Neural cell (in vitro differentiated cells): ENCODE results near the gene SP6. TPM values are rescaled to one million over a fixed set of nuclear protein-coding genes. Genes with fewer than 3 reads are reported as not detected.

Experiments used
- H2AFZ ChIP-seq: fragments of 200-600, 300-800 bp; sonication (generic), shearing (Covaris generic); 2 replicates; pipeline ENCODE4 v1.6.0; 2014; ENCODE audit warnings: low read depth, mild to moderate bottlenecking, antibody characterized with exemption, low read length, moderate library complexity
- H3F3A ChIP-seq: fragments of 200-600 bp; shearing (Covaris generic); 2 replicates; pipeline ENCODE4 v1.6.1; 2016; ENCODE audit warnings: mild to moderate bottlenecking, moderate library complexity, mixed read lengths, antibody characterized with exemption, low read length; ENCODE audit not compliant: insufficient read depth, poor library complexity, severe bottlenecking
- H3K27ac ChIP-seq: fragments of 200-600, 300-800 bp; sonication (generic), shearing (Covaris generic); 2 replicates; pipeline ENCODE4 v1.5.1; 2014; ENCODE audit warnings: mild to moderate bottlenecking, low read length, moderate library complexity
- H3K27me3 ChIP-seq: fragments of 300-800, 200-600 bp; sonication (generic), shearing (Covaris generic); 2 replicates; pipeline ENCODE4 v1.6.0; 2014; ENCODE audit warnings: mild to moderate bottlenecking, low read depth, low read length, moderate library complexity; ENCODE audit not compliant: insufficient read depth
- H3K36me3 ChIP-seq: fragments of 300-800, 200-600 bp; sonication (generic), shearing (Covaris generic); 2 replicates; pipeline ENCODE4 v1.5.1; 2014; ENCODE audit warnings: mild to moderate bottlenecking, antibody characterized with exemption, low read length, moderate library complexity; ENCODE audit not compliant: insufficient read depth
- H3K4me2 ChIP-seq: fragments of 300-800, 200-600 bp; sonication (generic), shearing (Covaris generic); 2 replicates; pipeline ENCODE4 v1.6.0; 2014; ENCODE audit warnings: mild to moderate bottlenecking, low read length
- H3K4me3 ChIP-seq: fragments of 300-800, 200-600 bp; sonication (generic), shearing (Covaris generic); 2 replicates; pipeline ENCODE4 v1.5.1; 2014; ENCODE audit warnings: mild to moderate bottlenecking, low read length, moderate library complexity
- H3K79me2 ChIP-seq: fragments of 200-600 bp; shearing (Covaris generic); replicated peaks from 2 replicates; pipeline ENCODE4 v1.6.0; 2014; ENCODE audit warnings: mild to moderate bottlenecking, low read length, moderate library complexity; ENCODE audit not compliant: insufficient read depth
- H3K9ac ChIP-seq: fragments of 300-800, 200-600 bp; sonication (generic), shearing (Covaris generic); 2 replicates; pipeline ENCODE4 v1.6.1; 2016; ENCODE audit warnings: mild to moderate bottlenecking, low read length, mixed read lengths
- H3K9me2 ChIP-seq: fragments of 200-600 bp; shearing (Covaris generic); 2 replicates; pipeline ENCODE4 v1.6.1; 2016; ENCODE audit warnings: mild to moderate bottlenecking, low read length, mixed read lengths; ENCODE audit not compliant: insufficient read depth
- H3K9me3 ChIP-seq: fragments of 200-600, 300-800 bp; sonication (generic), shearing (Covaris generic); 2 replicates; pipeline ENCODE4 v1.6.1; 2016; ENCODE audit warnings: mild to moderate bottlenecking, mixed run types, low read length, moderate library complexity, mixed read lengths
- H4K20me1 ChIP-seq: fragments of 200-600 bp; shearing (Covaris generic); 2 replicates; pipeline ENCODE4 v1.6.1; 2016; ENCODE audit warnings: mild to moderate bottlenecking, mixed run types; ENCODE audit not compliant: insufficient read depth
- EP300 ChIP-seq: fragments of 450-650 bp; conservative IDR thresholded peaks from 2 replicates; pipeline ENCODE4 v1.6.1; 2014; ENCODE audit warnings: antibody characterized with exemption, mild to moderate bottlenecking, moderate library complexity; ENCODE audit not compliant: poor library complexity, severe bottlenecking
- EZH2 ChIP-seq: fragments of 200-600, 300-800 bp; shearing (Covaris generic), sonication (generic); IDR thresholded peaks from 2 replicates; pipeline ENCODE4 v1.6.1; 2014; ENCODE audit warnings: antibody characterized with exemption, low read length, borderline replicate concordance, mild to moderate bottlenecking; ENCODE audit not compliant: insufficient read depth, poor library complexity, severe bottlenecking
- MXI1 ChIP-seq: fragments of 450-650 bp; conservative IDR thresholded peaks from 2 replicates; pipeline ENCODE4 v1.6.1; 2014; ENCODE audit warnings: antibody characterized with exemption, mild to moderate bottlenecking; ENCODE audit not compliant: poor library complexity, severe bottlenecking
- POLR2AphosphoS5 ChIP-seq: IDR thresholded peaks from 2 replicates; pipeline ENCODE4 v1.6.1; 2012
- RAD21 ChIP-seq: fragments of 450-650 bp; conservative IDR thresholded peaks from 2 replicates; pipeline ENCODE4 v1.6.1; 2014; ENCODE audit warnings: antibody characterized with exemption, mild to moderate bottlenecking, moderate library complexity
- SMC3 ChIP-seq: fragments of 450-650 bp; conservative IDR thresholded peaks from 2 replicates; pipeline ENCODE4 v1.6.1; 2014; ENCODE audit warnings: antibody characterized with exemption, mild to moderate bottlenecking, moderate library complexity; ENCODE audit not compliant: poor library complexity
- TAF1 ChIP-seq: IDR thresholded peaks from 2 replicates; pipeline ENCODE4 v1.6.1; 2012; ENCODE audit warnings: low read depth
- polyA plus RNA-seq: library from polyadenylated mRNA; depleted of rRNA; stranded (reverse); fragments of >200 nt; gene quantifications from 2 replicates; pipeline ENCODE4 v1.2.3, GENCODE V29; 2014
- TF ChIP-seq, protein P1 (sequence below): fragments of 450-650 bp; IDR thresholded peaks from 2 replicates; pipeline ENCODE4 v1.5.1; 2014; ENCODE audit warnings: antibody characterized with exemption, mild to moderate bottlenecking, moderate library complexity; ENCODE audit not compliant: poor library complexity, severe bottlenecking
- TF ChIP-seq, protein P2 (sequence below): IDR thresholded peaks from 2 replicates; pipeline ENCODE4 v1.6.1; 2012; ENCODE audit warnings: borderline replicate concordance

Gene SP6
- polyA plus RNA-seq, 1 donor from 2014 or later, result 0.42 TPM

DNA sequence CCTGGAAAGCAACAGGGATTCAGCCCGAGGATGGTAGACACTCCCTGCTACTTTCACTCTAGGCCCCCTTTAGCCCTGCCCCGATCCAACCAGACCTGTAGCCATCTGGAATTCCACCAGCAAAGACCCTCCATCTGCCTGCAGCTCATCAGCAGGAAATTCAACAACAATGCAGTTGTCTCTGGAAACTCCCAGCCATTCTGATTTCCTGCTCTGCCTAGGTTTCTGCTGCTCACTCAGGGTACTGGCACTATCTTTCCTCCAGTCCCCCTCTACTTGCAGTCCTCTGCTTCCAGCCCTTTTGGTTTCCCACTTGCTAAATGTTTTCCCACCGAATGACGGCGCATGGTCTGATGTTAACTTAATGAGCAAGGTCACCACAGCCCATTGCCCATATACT is 2.7 kb upstream of the SP6 start:
- Histone ChIP-seq H3F3A (no peaks in the 10 kb centered on the region), H3K4me2 (no peak overlapping the region), H3K27me3 (peaks cover 85% of the 10 kb centered on the region)

DNA sequence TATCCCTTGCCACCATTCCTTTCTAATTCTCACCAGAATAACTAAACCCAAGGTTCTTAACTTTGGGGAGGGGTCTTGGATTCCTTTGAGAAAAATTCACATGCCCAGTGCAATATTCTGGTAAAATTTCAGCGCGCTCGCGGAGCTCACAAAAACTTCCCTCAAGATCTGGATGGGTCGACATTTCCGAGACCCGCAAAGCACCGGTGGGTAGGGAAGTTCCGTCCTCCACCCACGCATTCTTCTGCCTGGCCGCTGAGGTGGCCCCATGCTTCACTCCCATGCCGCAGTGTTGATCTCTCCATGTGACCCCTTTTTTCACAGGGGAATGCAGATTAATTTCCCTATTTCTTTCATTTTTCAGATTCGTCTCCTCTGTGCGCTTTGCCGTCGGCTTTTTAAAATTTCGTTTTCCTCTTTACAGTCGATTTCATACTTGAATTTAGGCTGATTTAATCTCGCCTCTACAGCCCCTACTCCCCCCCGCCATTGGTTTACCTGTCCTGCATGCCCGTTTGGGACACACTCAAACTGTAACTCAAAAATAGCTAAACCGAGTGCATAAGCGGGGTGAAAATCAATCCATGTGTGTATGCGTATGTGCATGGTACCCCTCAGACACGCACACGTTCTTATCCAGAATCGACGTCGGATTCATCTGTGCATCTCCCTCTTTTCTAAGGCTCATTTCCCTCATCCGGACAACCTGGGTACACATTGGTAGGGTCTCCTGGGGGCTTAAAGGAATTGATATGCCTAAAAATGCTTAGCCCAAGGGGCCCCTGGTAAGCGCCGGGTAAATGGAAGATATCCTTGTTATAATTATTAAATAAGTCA is 1.4 kb upstream of the SP6 start:
- Histone ChIP-seq H4K20me1 (no peaks in the 10 kb centered on the region), H3K79me2 (no peaks in the 10 kb centered on the region), H3K4me2 (no peak overlapping the region), H3K27ac (no peak overlapping the region), H3F3A (no peaks in the 10 kb centered on the region), H2AFZ (no peak overlapping the region), H3K36me3 (no peaks in the 10 kb centered on the region), H3K27me3 (peaks cover 98% of the 10 kb centered on the region), H3K9me2 (no peaks in the 10 kb centered on the region), H3K4me3 (no peak overlapping the region), H3K9me3 (no peaks in the 10 kb centered on the region), H3K9ac (no peak overlapping the region)
- TF ChIP-seq POLR2AphosphoS5 (peak; percentile 86), RAD21 (no peak), EP300 (no peak)
- TF ChIP-seq, protein P1, sequence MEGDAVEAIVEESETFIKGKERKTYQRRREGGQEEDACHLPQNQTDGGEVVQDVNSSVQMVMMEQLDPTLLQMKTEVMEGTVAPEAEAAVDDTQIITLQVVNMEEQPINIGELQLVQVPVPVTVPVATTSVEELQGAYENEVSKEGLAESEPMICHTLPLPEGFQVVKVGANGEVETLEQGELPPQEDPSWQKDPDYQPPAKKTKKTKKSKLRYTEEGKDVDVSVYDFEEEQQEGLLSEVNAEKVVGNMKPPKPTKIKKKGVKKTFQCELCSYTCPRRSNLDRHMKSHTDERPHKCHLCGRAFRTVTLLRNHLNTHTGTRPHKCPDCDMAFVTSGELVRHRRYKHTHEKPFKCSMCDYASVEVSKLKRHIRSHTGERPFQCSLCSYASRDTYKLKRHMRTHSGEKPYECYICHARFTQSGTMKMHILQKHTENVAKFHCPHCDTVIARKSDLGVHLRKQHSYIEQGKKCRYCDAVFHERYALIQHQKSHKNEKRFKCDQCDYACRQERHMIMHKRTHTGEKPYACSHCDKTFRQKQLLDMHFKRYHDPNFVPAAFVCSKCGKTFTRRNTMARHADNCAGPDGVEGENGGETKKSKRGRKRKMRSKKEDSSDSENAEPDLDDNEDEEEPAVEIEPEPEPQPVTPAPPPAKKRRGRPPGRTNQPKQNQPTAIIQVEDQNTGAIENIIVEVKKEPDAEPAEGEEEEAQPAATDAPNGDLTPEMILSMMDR, result peak; percentile 9

More for the DNA sequence above, 2.7 kb upstream of the SP6 start:
- Histone ChIP-seq H3K27ac (no peak overlapping the region), H3K9ac (no peak overlapping the region), H4K20me1 (no peaks in the 10 kb centered on the region), H3K79me2 (no peaks in the 10 kb centered on the region), H3K4me3 (no peak overlapping the region), H3K9me3 (no peaks in the 10 kb centered on the region), H3K36me3 (no peaks in the 10 kb centered on the region), H2AFZ (no peak overlapping the region), H3K9me2 (no peaks in the 10 kb centered on the region)
- TF ChIP-seq, protein P2, sequence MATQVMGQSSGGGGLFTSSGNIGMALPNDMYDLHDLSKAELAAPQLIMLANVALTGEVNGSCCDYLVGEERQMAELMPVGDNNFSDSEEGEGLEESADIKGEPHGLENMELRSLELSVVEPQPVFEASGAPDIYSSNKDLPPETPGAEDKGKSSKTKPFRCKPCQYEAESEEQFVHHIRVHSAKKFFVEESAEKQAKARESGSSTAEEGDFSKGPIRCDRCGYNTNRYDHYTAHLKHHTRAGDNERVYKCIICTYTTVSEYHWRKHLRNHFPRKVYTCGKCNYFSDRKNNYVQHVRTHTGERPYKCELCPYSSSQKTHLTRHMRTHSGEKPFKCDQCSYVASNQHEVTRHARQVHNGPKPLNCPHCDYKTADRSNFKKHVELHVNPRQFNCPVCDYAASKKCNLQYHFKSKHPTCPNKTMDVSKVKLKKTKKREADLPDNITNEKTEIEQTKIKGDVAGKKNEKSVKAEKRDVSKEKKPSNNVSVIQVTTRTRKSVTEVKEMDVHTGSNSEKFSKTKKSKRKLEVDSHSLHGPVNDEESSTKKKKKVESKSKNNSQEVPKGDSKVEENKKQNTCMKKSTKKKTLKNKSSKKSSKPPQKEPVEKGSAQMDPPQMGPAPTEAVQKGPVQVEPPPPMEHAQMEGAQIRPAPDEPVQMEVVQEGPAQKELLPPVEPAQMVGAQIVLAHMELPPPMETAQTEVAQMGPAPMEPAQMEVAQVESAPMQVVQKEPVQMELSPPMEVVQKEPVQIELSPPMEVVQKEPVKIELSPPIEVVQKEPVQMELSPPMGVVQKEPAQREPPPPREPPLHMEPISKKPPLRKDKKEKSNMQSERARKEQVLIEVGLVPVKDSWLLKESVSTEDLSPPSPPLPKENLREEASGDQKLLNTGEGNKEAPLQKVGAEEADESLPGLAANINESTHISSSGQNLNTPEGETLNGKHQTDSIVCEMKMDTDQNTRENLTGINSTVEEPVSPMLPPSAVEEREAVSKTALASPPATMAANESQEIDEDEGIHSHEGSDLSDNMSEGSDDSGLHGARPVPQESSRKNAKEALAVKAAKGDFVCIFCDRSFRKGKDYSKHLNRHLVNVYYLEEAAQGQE, result no peak
- no peak for TF ChIP-seq POLR2AphosphoS5
- TF ChIP-seq SMC3, result no peak
- TF ChIP-seq TAF1, result no peak
- no peak for TF ChIP-seq MXI1
- TF ChIP-seq EP300, result no peak
- TF ChIP-seq, protein P1, result no peak
- no peak for TF ChIP-seq EZH2
- TF ChIP-seq RAD21, result no peak
